H9 (cell line): ENCODE data around the gene MECR. TPM values are rescaled to one million over a fixed set of nuclear protein-coding genes. Genes with fewer than 3 reads are reported as not detected.

ENCODE experiments used
- DNase-seq: peaks from one replicate; pipeline ENCODE4 v3.0.0-alpha.2; 2017
- H2AFZ ChIP-seq: one replicate; pipeline ENCODE4 v1.6.1; 2013; ENCODE audit warnings: mild to moderate bottlenecking, low read length, control low read depth, moderate library complexity
- H2AK5ac ChIP-seq: 2 replicates; pipeline ENCODE4 v1.6.1; 2013; ENCODE audit warnings: low read length, control low read depth, mixed read lengths; ENCODE audit not compliant: insufficient read length
- H2BK120ac ChIP-seq: one replicate; pipeline ENCODE4 v1.6.1; 2013; ENCODE audit warnings: low read depth, mild to moderate bottlenecking, low read length, control low read depth, inconsistent platforms; ENCODE audit not compliant: poor library complexity, severe bottlenecking
- H2BK12ac ChIP-seq: 2 replicates; pipeline ENCODE4 v1.6.1; 2013; ENCODE audit warnings: low read length, control low read depth, mixed read lengths, low read depth; ENCODE audit not compliant: insufficient read length
- H2BK15ac ChIP-seq: 2 replicates; pipeline ENCODE4 v1.6.1; 2013; ENCODE audit warnings: low read depth, low read length, control low read depth
- H2BK20ac ChIP-seq: one replicate; pipeline ENCODE4 v1.6.1; 2013; ENCODE audit warnings: low read depth, mild to moderate bottlenecking, low read length, control low read depth, inconsistent platforms; ENCODE audit not compliant: poor library complexity, severe bottlenecking
- H2BK5ac ChIP-seq: 2 replicates; pipeline ENCODE4 v1.6.1; 2013; ENCODE audit warnings: low read length, control low read depth, mixed read lengths; ENCODE audit not compliant: insufficient read length
- H3K14ac ChIP-seq: 2 replicates; pipeline ENCODE4 v1.6.1; 2013; ENCODE audit warnings: low read length, control low read depth; ENCODE audit not compliant: insufficient read depth
- H3K18ac ChIP-seq: 2 replicates; pipeline ENCODE4 v1.6.1; 2013; ENCODE audit warnings: low read depth, mild to moderate bottlenecking, mixed read lengths, low read length, control low read depth; ENCODE audit not compliant: insufficient read length
- H3K23ac ChIP-seq: 2 replicates; pipeline ENCODE4 v1.6.1; 2013; ENCODE audit warnings: low read length, control low read depth, mixed read lengths, low read depth; ENCODE audit not compliant: insufficient read length
- H3K23me2 ChIP-seq: 2 replicates; pipeline ENCODE4 v1.6.1; 2013; ENCODE audit warnings: low read depth, mild to moderate bottlenecking, mixed read lengths, low read length, control low read depth; ENCODE audit not compliant: insufficient read length, poor library complexity, severe bottlenecking
- H3K27ac ChIP-seq: 2 replicates; pipeline ENCODE4 v1.5.1; 2013; ENCODE audit warnings: low read length, control low read depth, mixed read lengths, low read depth; ENCODE audit not compliant: insufficient read length
- H3K27me3 ChIP-seq: 2 replicates; pipeline ENCODE4 v1.6.1; 2013; ENCODE audit warnings: low read length, control low read depth, inconsistent platforms; ENCODE audit not compliant: insufficient read depth
- H3K4ac ChIP-seq: 2 replicates; pipeline ENCODE4 v1.6.1; 2013; ENCODE audit warnings: low read depth, mild to moderate bottlenecking, control low read depth, inconsistent platforms, low read length, moderate library complexity
- H3K4me1 ChIP-seq: 2 replicates; pipeline ENCODE4 v1.6.1; 2013; ENCODE audit warnings: low read length, control low read depth, inconsistent platforms; ENCODE audit not compliant: insufficient read depth
- H3K4me2 ChIP-seq: 2 replicates; pipeline ENCODE4 v1.6.1; 2013; ENCODE audit warnings: low read length, control low read depth, mixed read lengths; ENCODE audit not compliant: insufficient read length, insufficient read depth
- H3K56ac ChIP-seq: 2 replicates; pipeline ENCODE4 v1.6.1; 2013; ENCODE audit warnings: low read depth, mild to moderate bottlenecking, mixed read lengths, low read length, control low read depth; ENCODE audit not compliant: insufficient read length
- H3K79me1 ChIP-seq: 2 replicates; pipeline ENCODE4 v1.6.1; 2013; ENCODE audit warnings: low read depth, mild to moderate bottlenecking, moderate library complexity, low read length, control low read depth, inconsistent platforms; ENCODE audit not compliant: insufficient read depth, poor library complexity, severe bottlenecking
- H3K79me2 ChIP-seq: 2 replicates; pipeline ENCODE4 v1.6.1; 2013; ENCODE audit warnings: low read length, control low read depth, inconsistent platforms; ENCODE audit not compliant: insufficient read depth
- H3K9ac ChIP-seq: 2 replicates; pipeline ENCODE4 v1.6.1; 2013; ENCODE audit warnings: low read length, control low read depth, mixed read lengths; ENCODE audit not compliant: insufficient read length; ENCODE audit errors: extremely low read depth
- H3K9me3 ChIP-seq: one replicate; pipeline ENCODE4 v1.6.1; 2013; ENCODE audit warnings: low read depth, low read length, inconsistent platforms; ENCODE audit not compliant: control insufficient read depth
- H3T11ph ChIP-seq: one replicate; pipeline ENCODE4 v1.6.1; 2013; ENCODE audit warnings: mild to moderate bottlenecking, low read length, control low read depth, inconsistent platforms
- H4K20me1 ChIP-seq: one replicate; pipeline ENCODE4 v1.6.1; 2013; ENCODE audit not compliant: control insufficient read depth, insufficient read length, insufficient read depth
- H4K5ac ChIP-seq: 2 replicates; pipeline ENCODE4 v1.6.1; 2013; ENCODE audit warnings: low read depth, mild to moderate bottlenecking, mixed read lengths, low read length, control low read depth; ENCODE audit not compliant: insufficient read length
- H4K8ac ChIP-seq: replicated peaks from 2 replicates; pipeline ENCODE4 v1.6.1; 2013; ENCODE audit warnings: low read length, control low read depth, mixed read lengths, low read depth; ENCODE audit not compliant: insufficient read length
- H4K91ac ChIP-seq: 2 replicates; pipeline ENCODE4 v1.6.1; 2013; ENCODE audit warnings: low read depth, mild to moderate bottlenecking, moderate library complexity, mixed read lengths, low read length, control low read depth; ENCODE audit not compliant: insufficient read length
- H3K27ac Mint-ChIP-seq, 3 experiments: 2 replicates in 2 of 3; 3 replicates in 1 of 3; pipeline ENCODE4 v1.8.0; 2020 to 2021; ENCODE audit warnings: mixed read lengths in 3 of 3, mild to moderate bottlenecking in 1 of 3, moderate library complexity in 1 of 3
- H3K27me3 Mint-ChIP-seq: 2 replicates; pipeline ENCODE4 v1.8.0; 2021; ENCODE audit warnings: low read depth, mild to moderate bottlenecking, moderate library complexity, mixed read lengths
- H3K36me3 Mint-ChIP-seq, 3 experiments: 2 replicates in 2 of 3; 3 replicates in 1 of 3; pipeline ENCODE4 v1.8.0; 2020 to 2021; ENCODE audit warnings: low read depth in 3 of 3, mixed read lengths in 3 of 3; ENCODE audit not compliant: insufficient read depth in 1 of 3
- H3K4me1 Mint-ChIP-seq, 2 experiments: 2 replicates each; pipeline ENCODE4 v1.8.0; 2020; ENCODE audit warnings: mixed read lengths in 2 of 2
- H3K4me3 Mint-ChIP-seq, 2 experiments: 2 replicates in 1 of 2; 3 replicates in 1 of 2; pipeline ENCODE4 v1.8.0; 2020 to 2021; ENCODE audit warnings: mild to moderate bottlenecking in 2 of 2, mixed read lengths in 2 of 2, moderate library complexity in 1 of 2
- H3K9me3 Mint-ChIP-seq, 2 experiments: 2 replicates in 1 of 2; 3 replicates in 1 of 2; pipeline ENCODE4 v1.8.0; 2020; ENCODE audit warnings: mild to moderate bottlenecking in 2 of 2, mixed read lengths in 2 of 2, moderate library complexity in 1 of 2
- WGBS: extraction: QIAGEN DNeasy Blood & Tissue Kit; methylation state at CpG from one replicate; pipeline ENCODE4 v1.1.7; 2013; ENCODE audit warnings: missing lambda C conversion rate, low lambda C conversion rate, mixed read lengths; ENCODE audit not compliant: insufficient read length; ENCODE audit errors: extremely low coverage; 5-methylcytosine and 5-hydroxymethylcytosine counted together
- total RNA-seq: library from RNA; stranded (reverse); gene quantifications from 2 replicates; pipeline ENCODE4 v1.2.1, GENCODE V29; 2021
- TF ChIP-seq, protein P1 (sequence below): fragments of 200-600 bp; sonication (generic); conservative IDR thresholded peaks from 3 replicates; pipeline ENCODE4 v1.8.0; 2021; ENCODE audit warnings: antibody characterized with exemption, mild to moderate bottlenecking

MECR gene
- total RNA-seq, 1 experiment from 2014 or later = 30.9 TPM

DNA sequence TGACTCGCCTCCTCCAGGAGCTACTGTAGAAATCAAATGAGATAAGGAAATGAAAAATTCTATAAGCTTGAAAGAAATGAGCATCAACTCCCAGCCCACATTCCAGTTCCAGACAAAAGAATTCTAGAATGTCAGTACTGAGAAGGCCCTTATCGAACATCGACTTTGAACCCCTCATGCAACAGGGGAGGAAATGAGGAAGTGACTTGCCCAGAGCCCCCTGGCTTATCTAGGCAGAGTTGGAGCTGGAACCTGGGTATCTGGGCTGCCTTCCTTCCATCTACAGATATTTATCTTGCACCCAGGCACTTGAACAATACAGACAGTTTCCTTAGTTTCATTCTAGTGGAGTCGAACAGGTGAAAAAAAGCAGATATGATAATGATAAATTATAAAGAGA, 22.3 kb downstream of the MECR start:
- H3K4me1 Mint-ChIP-seq = peaks cover 3 to 4% of the 10 kb centered on the region in 2 experiments; a peak in 1 of 4 replicates

More for the DNA sequence above, 22.3 kb downstream of the MECR start:
- no peak overlapping the region for H2BK12ac ChIP-seq
- DNase-seq = no peak
- H3K79me2 ChIP-seq = no peaks in the 10 kb centered on the region
- no peaks in the 10 kb centered on the region for H3K27me3 Mint-ChIP-seq
- no peaks in the 10 kb centered on the region; a peak in 1 of 5 replicates for H3K9me3 Mint-ChIP-seq
- H3K14ac ChIP-seq = no peak overlapping the region
- no peak overlapping the region for H2BK5ac ChIP-seq
- H3K23me2 ChIP-seq = no peaks in the 10 kb centered on the region
- TF ChIP-seq, protein P1, sequence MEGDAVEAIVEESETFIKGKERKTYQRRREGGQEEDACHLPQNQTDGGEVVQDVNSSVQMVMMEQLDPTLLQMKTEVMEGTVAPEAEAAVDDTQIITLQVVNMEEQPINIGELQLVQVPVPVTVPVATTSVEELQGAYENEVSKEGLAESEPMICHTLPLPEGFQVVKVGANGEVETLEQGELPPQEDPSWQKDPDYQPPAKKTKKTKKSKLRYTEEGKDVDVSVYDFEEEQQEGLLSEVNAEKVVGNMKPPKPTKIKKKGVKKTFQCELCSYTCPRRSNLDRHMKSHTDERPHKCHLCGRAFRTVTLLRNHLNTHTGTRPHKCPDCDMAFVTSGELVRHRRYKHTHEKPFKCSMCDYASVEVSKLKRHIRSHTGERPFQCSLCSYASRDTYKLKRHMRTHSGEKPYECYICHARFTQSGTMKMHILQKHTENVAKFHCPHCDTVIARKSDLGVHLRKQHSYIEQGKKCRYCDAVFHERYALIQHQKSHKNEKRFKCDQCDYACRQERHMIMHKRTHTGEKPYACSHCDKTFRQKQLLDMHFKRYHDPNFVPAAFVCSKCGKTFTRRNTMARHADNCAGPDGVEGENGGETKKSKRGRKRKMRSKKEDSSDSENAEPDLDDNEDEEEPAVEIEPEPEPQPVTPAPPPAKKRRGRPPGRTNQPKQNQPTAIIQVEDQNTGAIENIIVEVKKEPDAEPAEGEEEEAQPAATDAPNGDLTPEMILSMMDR = no peak
- H3K18ac ChIP-seq = no peak overlapping the region
- H3K4me3 Mint-ChIP-seq = no peak overlapping the region
- H2AK5ac ChIP-seq = no peak overlapping the region
- H3K36me3 Mint-ChIP-seq = peaks cover 8 to 48% (median 29%) of the 10 kb centered on the region in 3 experiments; a peak in 6 of 7 replicates
- H3K9ac ChIP-seq = no peak overlapping the region
- no peak overlapping the region for H4K5ac ChIP-seq
- H3K56ac ChIP-seq = no peak overlapping the region
- no peak overlapping the region for H3K27ac Mint-ChIP-seq
- H3K4me2 ChIP-seq = no peak overlapping the region
- H3K23ac ChIP-seq = no peak overlapping the region
- H4K20me1 ChIP-seq = no peaks in the 10 kb centered on the region
- H3T11ph ChIP-seq = no peak overlapping the region
- no peaks in the 10 kb centered on the region for H3K4me1 ChIP-seq
- no CpG with 5 or more reads among the region's 4 CpGs for WGBS
- H4K91ac ChIP-seq = no peak overlapping the region
- no peak overlapping the region for H3K4ac ChIP-seq
- H3K9me3 ChIP-seq = no peaks in the 10 kb centered on the region
- no peak overlapping the region for H4K8ac ChIP-seq
- no peak overlapping the region for H2BK120ac ChIP-seq
- no peak overlapping the region for H2BK15ac ChIP-seq
- no peak overlapping the region for H2AFZ ChIP-seq
- no peaks in the 10 kb centered on the region for H3K27me3 ChIP-seq
- H2BK20ac ChIP-seq = no peak overlapping the region
- no peak overlapping the region for H3K27ac ChIP-seq
- no peaks in the 10 kb centered on the region for H3K79me1 ChIP-seq
